Osteoblast (primary cell): ENCODE data around the gene ZNF350. TPM values are rescaled to one million over a fixed set of nuclear protein-coding genes. Genes with fewer than 3 reads are reported as not detected.
"Not testable (repeated sequence)": the region's sequence is repeated elsewhere in the genome, so short reads cannot be mapped to it uniquely, and the experiment has no call there.

Experiments
- DNase-seq: peaks from one replicate; pipeline ENCODE4 v3.0.0; 2011; ENCODE audit warnings: low spot score, mixed read lengths; ENCODE audit not compliant: insufficient read length; ENCODE audit errors: missing footprints
- H2AFZ ChIP-seq: 2 replicates; pipeline ENCODE4 v1.6.0; 2011; ENCODE audit warnings: mild to moderate bottlenecking, low read length
- H3K27ac ChIP-seq: 2 replicates; pipeline ENCODE4 v1.5.1; 2011; ENCODE audit warnings: mild to moderate bottlenecking, low read depth, low read length, moderate library complexity
- H3K27me3 ChIP-seq: 2 replicates; pipeline ENCODE4 v1.6.0; 2012; ENCODE audit warnings: mild to moderate bottlenecking, control low read depth, inconsistent platforms, low read length, moderate library complexity; ENCODE audit not compliant: insufficient read depth
- H3K36me3 ChIP-seq: 2 replicates; pipeline ENCODE4 v1.5.1; 2011; ENCODE audit warnings: mild to moderate bottlenecking, low read length, control low read depth, moderate library complexity; ENCODE audit not compliant: insufficient read depth
- H3K4me1 ChIP-seq: 2 replicates; pipeline ENCODE4 v1.5.1; 2011; ENCODE audit warnings: mild to moderate bottlenecking, low read length, control low read depth, moderate library complexity; ENCODE audit not compliant: insufficient read depth
- H3K4me2 ChIP-seq: 2 replicates; pipeline ENCODE4 v1.6.0; 2011; ENCODE audit warnings: mild to moderate bottlenecking, low read length; ENCODE audit not compliant: insufficient read depth
- H3K4me3 ChIP-seq: fragments of 200-600 bp; sonication (generic); 3 replicates; pipeline ENCODE4 v1.5.1; 2012; ENCODE audit warnings: mild to moderate bottlenecking, low read length, inconsistent platforms; ENCODE audit not compliant: insufficient read depth
- H3K79me2 ChIP-seq: 2 replicates; pipeline ENCODE4 v1.6.0; 2012; ENCODE audit warnings: mild to moderate bottlenecking, low read length, control low read depth, inconsistent platforms; ENCODE audit not compliant: insufficient read depth
- H3K9me3 ChIP-seq: 2 replicates; pipeline ENCODE4 v1.5.1; 2011; ENCODE audit warnings: low read depth, low read length, control low read depth
- H4K20me1 ChIP-seq: 2 replicates; pipeline ENCODE4 v1.6.0; 2012; ENCODE audit warnings: mild to moderate bottlenecking, low read length, control low read depth; ENCODE audit not compliant: insufficient read depth
- total RNA-seq: library from RNA; depleted of rRNA; stranded (reverse); fragments of >200 nt; gene quantifications from 2 replicates; pipeline ENCODE4 v1.2.3, GENCODE V29; 2012
- TF ChIP-seq, protein P1 (sequence below): IDR thresholded peaks from 2 replicates; pipeline ENCODE4 v1.5.1; 2011; ENCODE audit warnings: mild to moderate bottlenecking, low read depth, low read length, moderate library complexity; ENCODE audit errors: extremely low read depth

ZNF350 gene
- total RNA-seq, 1 donor, result 13.8 TPM

DNA sequence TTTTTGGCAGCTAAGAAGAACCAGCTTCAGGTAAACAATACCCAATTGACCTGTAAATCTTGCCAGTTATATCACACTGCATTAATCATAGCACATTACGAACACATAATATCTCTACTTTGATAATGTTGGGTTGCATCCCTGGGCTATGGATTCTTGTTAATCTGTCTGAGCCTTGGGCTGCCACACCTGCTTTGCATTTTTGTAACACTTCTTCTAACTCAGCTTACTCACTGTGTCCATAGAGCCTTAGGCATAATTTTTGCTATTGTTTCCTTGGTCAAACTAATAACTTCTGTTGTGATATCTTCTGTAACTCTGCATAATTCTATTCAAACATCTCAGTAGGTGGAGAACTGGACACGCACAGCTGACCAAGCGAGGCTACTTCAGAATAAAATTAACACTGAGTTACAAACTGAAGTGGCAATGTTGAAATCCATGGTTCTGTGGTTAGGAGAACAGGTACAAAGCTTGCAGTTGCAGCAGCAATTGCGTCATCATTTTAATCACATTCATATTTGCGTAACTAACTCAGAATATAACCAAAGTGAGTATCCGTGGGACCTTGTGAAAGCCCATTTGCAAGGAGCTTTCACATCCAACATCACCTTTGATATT is 6.4 kb downstream of the ZNF350 start:
- H3K4me3 ChIP-seq, result no peak overlapping the region
- no peak overlapping the region for H3K27ac ChIP-seq
- peaks cover 2% of the 10 kb centered on the region for H3K9me3 ChIP-seq
- H3K4me1 ChIP-seq, result no peaks in the 10 kb centered on the region
- TF ChIP-seq, protein P1, sequence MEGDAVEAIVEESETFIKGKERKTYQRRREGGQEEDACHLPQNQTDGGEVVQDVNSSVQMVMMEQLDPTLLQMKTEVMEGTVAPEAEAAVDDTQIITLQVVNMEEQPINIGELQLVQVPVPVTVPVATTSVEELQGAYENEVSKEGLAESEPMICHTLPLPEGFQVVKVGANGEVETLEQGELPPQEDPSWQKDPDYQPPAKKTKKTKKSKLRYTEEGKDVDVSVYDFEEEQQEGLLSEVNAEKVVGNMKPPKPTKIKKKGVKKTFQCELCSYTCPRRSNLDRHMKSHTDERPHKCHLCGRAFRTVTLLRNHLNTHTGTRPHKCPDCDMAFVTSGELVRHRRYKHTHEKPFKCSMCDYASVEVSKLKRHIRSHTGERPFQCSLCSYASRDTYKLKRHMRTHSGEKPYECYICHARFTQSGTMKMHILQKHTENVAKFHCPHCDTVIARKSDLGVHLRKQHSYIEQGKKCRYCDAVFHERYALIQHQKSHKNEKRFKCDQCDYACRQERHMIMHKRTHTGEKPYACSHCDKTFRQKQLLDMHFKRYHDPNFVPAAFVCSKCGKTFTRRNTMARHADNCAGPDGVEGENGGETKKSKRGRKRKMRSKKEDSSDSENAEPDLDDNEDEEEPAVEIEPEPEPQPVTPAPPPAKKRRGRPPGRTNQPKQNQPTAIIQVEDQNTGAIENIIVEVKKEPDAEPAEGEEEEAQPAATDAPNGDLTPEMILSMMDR, result no peak
- H3K4me2 ChIP-seq, result no peak overlapping the region
- H4K20me1 ChIP-seq, result no peaks in the 10 kb centered on the region
- no peaks in the 10 kb centered on the region for H3K36me3 ChIP-seq
- no peaks in the 10 kb centered on the region for H3K27me3 ChIP-seq
- H2AFZ ChIP-seq, result no peak overlapping the region
- peaks cover 83% of the 10 kb centered on the region for H3K79me2 ChIP-seq
- DNase-seq, result no peak

DNA sequence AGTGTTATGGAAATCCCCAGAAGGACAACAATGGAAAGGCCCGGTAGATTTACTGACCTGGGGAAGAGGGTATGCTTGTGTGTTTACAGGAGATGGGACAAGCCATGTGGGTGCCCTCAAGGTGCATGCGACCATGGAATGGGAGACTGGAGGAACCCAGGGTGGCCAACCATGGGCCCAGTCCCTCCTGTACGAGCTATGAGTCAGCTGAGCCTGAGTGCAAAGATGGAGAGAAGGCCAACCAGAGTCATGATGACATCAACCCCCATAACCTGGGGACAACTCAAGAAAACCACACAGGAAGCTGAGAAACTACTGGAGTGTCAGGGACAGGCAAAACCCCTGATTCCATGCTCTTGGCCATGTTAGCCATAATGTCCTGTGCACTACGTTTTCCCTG is 7.8 kb downstream of the ZNF350 start:
- Histone ChIP-seq H3K27me3 (no peaks in the 10 kb centered on the region), H3K36me3 (peaks cover 6% of the 10 kb centered on the region), H3K4me1 (no peaks in the 10 kb centered on the region), H3K27ac (no peak overlapping the region), H4K20me1 (no peaks in the 10 kb centered on the region), H3K4me2 (no peak overlapping the region), H3K9me3 (peaks cover 2% of the 10 kb centered on the region), H3K79me2 (peaks cover 70% of the 10 kb centered on the region), H3K4me3 (no peak overlapping the region), H2AFZ (no peak overlapping the region)
- no peak for DNase-seq
- TF ChIP-seq, protein P1, result no peak

DNA sequence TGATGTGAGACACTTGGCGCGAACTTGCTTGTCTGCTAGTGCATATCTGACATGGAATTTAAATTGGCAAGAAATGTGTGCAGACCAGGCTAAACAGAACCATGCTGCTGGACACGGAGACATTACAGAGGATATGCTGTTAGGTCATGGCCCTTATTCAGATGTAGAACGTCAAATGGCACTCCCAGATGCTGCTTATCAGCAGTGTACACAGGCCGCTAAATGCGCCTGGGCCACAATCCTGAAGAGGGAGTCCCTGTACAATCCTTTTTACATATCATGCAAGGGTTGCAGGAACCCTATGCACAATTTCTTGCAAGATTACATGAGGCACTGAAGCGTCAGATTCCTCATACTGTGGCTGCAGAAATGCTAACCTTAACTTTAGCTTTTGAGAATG is 9.3 kb downstream of the ZNF350 start:
- no peak for DNase-seq
- no peak overlapping the region for H3K4me3 ChIP-seq
- no peaks in the 10 kb centered on the region for H3K4me1 ChIP-seq
- TF ChIP-seq, protein P1, result no peak
- H3K27me3 ChIP-seq, result no peaks in the 10 kb centered on the region
- H3K36me3 ChIP-seq, result peaks cover 19% of the 10 kb centered on the region
- H4K20me1 ChIP-seq, result no peaks in the 10 kb centered on the region
- peaks cover 2% of the 10 kb centered on the region for H3K9me3 ChIP-seq
- no peak overlapping the region for H3K4me2 ChIP-seq
- H3K27ac ChIP-seq, result no peak overlapping the region
- H3K79me2 ChIP-seq, result peaks cover 56% of the 10 kb centered on the region
- no peak overlapping the region for H2AFZ ChIP-seq

DNA sequence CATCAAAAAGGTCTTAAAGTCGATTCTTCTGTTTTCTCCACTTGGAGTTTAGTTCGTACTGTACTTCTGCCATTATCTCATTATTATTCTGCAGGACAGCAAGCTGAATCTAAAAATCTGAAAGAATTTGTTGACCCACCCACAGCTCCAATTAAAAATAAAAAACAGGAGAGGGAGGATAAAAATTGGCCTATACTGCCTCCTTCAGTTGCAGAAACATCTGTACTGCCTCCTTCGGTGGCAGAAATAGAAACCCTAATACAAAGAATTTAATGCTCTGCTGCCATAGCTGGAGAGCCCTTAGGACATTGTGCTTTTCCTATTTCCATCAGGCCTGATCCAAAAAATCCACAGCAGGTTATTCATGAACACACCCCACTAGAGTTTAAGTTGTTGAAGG is 9.8 kb downstream of the ZNF350 start:
- TF ChIP-seq, protein P1, result no peak
- H3K79me2 ChIP-seq, result peaks cover 52% of the 10 kb centered on the region
- no peaks in the 10 kb centered on the region for H3K27me3 ChIP-seq
- H3K36me3 ChIP-seq, result peaks cover 23% of the 10 kb centered on the region
- no peak overlapping the region for H3K4me3 ChIP-seq
- peaks cover 4% of the 10 kb centered on the region for H3K9me3 ChIP-seq
- no peak overlapping the region for H2AFZ ChIP-seq
- H3K27ac ChIP-seq, result no peak overlapping the region
- H3K4me1 ChIP-seq, result no peaks in the 10 kb centered on the region
- DNase-seq, result no peak
- H4K20me1 ChIP-seq, result no peaks in the 10 kb centered on the region
- no peak overlapping the region for H3K4me2 ChIP-seq

DNA sequence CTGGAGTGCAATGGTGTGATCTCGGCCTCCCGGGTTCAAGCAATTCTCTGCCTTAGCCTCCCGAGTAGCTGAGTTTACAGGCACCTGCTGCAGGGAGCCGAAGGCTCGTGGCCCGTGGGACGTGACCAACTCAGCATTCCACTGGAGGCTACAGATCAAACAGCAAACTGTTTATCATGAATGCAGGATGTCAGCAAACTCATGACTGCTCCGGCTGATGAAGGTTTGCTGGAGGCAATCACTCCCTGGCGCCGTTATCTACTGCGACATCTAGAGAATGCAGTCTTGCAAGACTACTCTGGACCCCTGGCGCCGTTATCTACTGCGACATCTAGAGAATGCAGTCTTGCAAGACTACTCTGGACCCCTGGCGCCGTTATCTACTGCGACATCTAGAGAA is 10.9 kb downstream of the ZNF350 start:
- Histone ChIP-seq H3K79me2 (peaks cover 42% of the 10 kb centered on the region), H3K9me3 (peaks cover 15% of the 10 kb centered on the region)

More for the DNA sequence above, 10.9 kb downstream of the ZNF350 start:
- H2AFZ ChIP-seq, H3K27me3 ChIP-seq, H3K4me3 ChIP-seq, H4K20me1 ChIP-seq, H3K27ac ChIP-seq, H3K4me2 ChIP-seq, H3K4me1 ChIP-seq, DNase-seq: not testable (repeated sequence)
- peaks cover 34% of the 10 kb centered on the region for H3K36me3 ChIP-seq
